K562 (cell line): ENCODE measurements around the gene RNF112. TPM values are rescaled to one million over a fixed set of nuclear protein-coding genes. Genes with fewer than 3 reads are reported as not detected.

Experiments used
- ATAC-seq: fragments of 200-7000 bp; cut with Tn5 transposase; 3 replicates; pipeline ENCODE4 v1.9.1; 2020; ENCODE audit warnings: moderate library complexity
- BruUV-seq: library from RNA; stranded (reverse); fragments of 400-500 nt; replicated peaks from 2 replicates; lab custom pipeline; 2021; lab: Mats Ljungman, UMichigan
- CTCF ChIA-PET: fragments of 300-600 bp; formaldehyde crosslinking; extraction: SDS; loops from one replicate; lab custom pipeline; 2021; ENCODE audit warnings: low intra/inter-chr PET ratio; lab: Yijun Ruan, JAX
- POLR2A ChIA-PET: fragments of 300-600, 350-650 bp; sonication (Branson Sonifier 250); formaldehyde crosslinking; extraction: SDS; loops from one replicate; lab custom pipeline; 2021; ENCODE audit warnings: antibody characterized with exemption, inconsistent platforms; lab: Yijun Ruan, JAX
- DNase-seq, 4 experiments: peaks; one replicate each; pipeline versions ENCODE4 v3.0.0 to v3.0.0-alpha.2; 2011 to 2018; ENCODE audit warnings: low spot score in 3 of 4, mixed read lengths in 3 of 4; ENCODE audit errors: extremely low read depth in 1 of 4
- FAIRE-seq: peaks from 2 replicates; lab custom pipeline; 2011; peaks lifted over from hg19 to GRCh38; lab: Jason Lieb, UNC
- H2AFZ ChIP-seq: 2 replicates; pipeline ENCODE4 v1.6.0; 2011; ENCODE audit warnings: low read depth, low read length, control low read depth, inconsistent platforms
- H3K27ac ChIP-seq: fragments of 200-600 bp; 3 replicates; pipeline ENCODE4 v1.8.0; 2011; ENCODE audit warnings: low read depth, mild to moderate bottlenecking, control low read depth, inconsistent platforms, low read length, moderate library complexity, mixed read lengths; ENCODE audit errors: extremely low read depth
- H3K27me3 ChIP-seq, 2 experiments: fragments of 300-600 bp in 1 of 2; 2 replicates in 1 of 2; 3 replicates in 1 of 2; pipeline versions ENCODE4 v1.6.0 to v1.8.0; 2011; ENCODE audit warnings: inconsistent platforms in 2 of 2, low read length in 2 of 2, mild to moderate bottlenecking in 1 of 2, mixed read lengths in 1 of 2, moderate library complexity in 1 of 2; ENCODE audit not compliant: control insufficient read depth in 2 of 2, insufficient read depth in 2 of 2
- H3K36me3 ChIP-seq: fragments of 300-600 bp; 3 replicates; pipeline ENCODE4 v1.8.0; 2011; ENCODE audit warnings: mild to moderate bottlenecking, low read length, inconsistent platforms; ENCODE audit not compliant: control insufficient read depth, insufficient read depth
- H3K4me1 ChIP-seq, 2 experiments: fragments of 200-600 bp in 1 of 2; replicated peaks in 1 of 2; 2 replicates in 1 of 2; 3 replicates in 1 of 2; pipeline versions ENCODE4 v1.5.1 to v1.8.0; 2011; ENCODE audit warnings: inconsistent platforms in 2 of 2, low read length in 2 of 2, mild to moderate bottlenecking in 1 of 2, mixed read lengths in 1 of 2, moderate library complexity in 1 of 2; ENCODE audit not compliant: control insufficient read depth in 2 of 2, insufficient read depth in 2 of 2
- H3K4me2 ChIP-seq: 2 replicates; pipeline ENCODE4 v1.6.1; 2011; ENCODE audit warnings: low read length, control low read depth, inconsistent platforms, mixed read lengths; ENCODE audit not compliant: insufficient read depth
- H3K4me3 ChIP-seq: fragments of 200-600 bp; sonication (generic), shearing (Covaris generic); 2 replicates; pipeline ENCODE4 v1.5.1; 2016; ENCODE audit warnings: control low read depth, inconsistent platforms
- H3K79me2 ChIP-seq: fragments of 200-600 bp; 3 replicates; pipeline ENCODE4 v1.8.0; 2011; ENCODE audit warnings: low read length, inconsistent platforms; ENCODE audit not compliant: control insufficient read depth, insufficient read depth
- H3K9ac ChIP-seq, 2 experiments: 2 replicates each; pipeline versions ENCODE4 v1.6.0 to v1.6.1; 2011; ENCODE audit warnings: low read depth in 2 of 2, low read length in 2 of 2, control low read depth in 1 of 2, inconsistent platforms in 1 of 2, mild to moderate bottlenecking in 1 of 2, mixed read lengths in 1 of 2; ENCODE audit not compliant: insufficient read depth in 1 of 2
- H3K9me1 ChIP-seq: one replicate; pipeline ENCODE4 v1.6.0; 2011; ENCODE audit warnings: inconsistent platforms, mild to moderate bottlenecking, low read length, moderate library complexity; ENCODE audit not compliant: control insufficient read depth, insufficient read depth
- H3K9me3 ChIP-seq: replicated peaks from 2 replicates; pipeline ENCODE4 v1.5.1; 2011; ENCODE audit warnings: low read depth, low read length, inconsistent platforms; ENCODE audit not compliant: control insufficient read depth, insufficient read depth
- H4K20me1 ChIP-seq: replicated peaks from 2 replicates; pipeline ENCODE4 v1.6.1; 2011; ENCODE audit warnings: low read length, inconsistent platforms, mixed read lengths; ENCODE audit not compliant: control insufficient read depth, insufficient read depth
- CREM ChIP-seq: IDR thresholded peaks from 2 replicates; pipeline ENCODE4 v1.6.1; 2014; ENCODE audit warnings: antibody characterized with exemption, low read depth
- HDGF ChIP-seq: fragments of 450-650 bp; IDR thresholded peaks from 2 replicates; pipeline ENCODE4 v1.6.1; 2016
- KLF13 ChIP-seq: fragments of 450-650 bp; IDR thresholded peaks from 2 replicates; pipeline ENCODE4 v1.6.1; 2016; ENCODE audit warnings: missing genetic modification characterization, low read depth, mild to moderate bottlenecking, missing compliant biosample characterization, moderate library complexity, borderline replicate concordance
- LEF1 ChIP-seq: fragments of 450-650 bp; IDR thresholded peaks from 2 replicates; pipeline ENCODE4 v1.6.1; 2016; ENCODE audit warnings: mild to moderate bottlenecking
- TSC22D4 ChIP-seq: fragments of 450-650 bp; IDR thresholded peaks from 2 replicates; pipeline ENCODE4 v1.6.1; 2016; ENCODE audit warnings: missing genetic modification characterization, missing biosample characterization, control low read depth
- ZNF311 ChIP-seq: fragments of 250-450 bp; sonication (Bioruptor Pico); IDR thresholded peaks from 2 replicates; pipeline ENCODE4 v1.4.0; 2020; ENCODE audit warnings: mild to moderate bottlenecking, moderate library complexity
- ZNF766 ChIP-seq: fragments of 200-800 bp; sonication (Bioruptor generic); conservative IDR thresholded peaks from 2 replicates; pipeline ENCODE4 v1.6.1; 2016; ENCODE audit warnings: missing genetic modification characterization, missing compliant biosample characterization
- WGBS: fragments of 100-300 bp; shearing (Covaris generic); methylation state at CpG from one replicate; pipeline ENCODE4 v1.1.6; 2016; ENCODE audit warnings: low coverage, mixed read lengths; ENCODE audit not compliant: insufficient coverage; ENCODE audit errors: missing lambda C conversion rate; 5-methylcytosine and 5-hydroxymethylcytosine counted together
- in situ Hi-C: fragments of 300-500 bp; cut with MboI; formaldehyde crosslinking; loops from 4 replicates; pipeline ENCODE4 v1.15.0; 2018; ENCODE audit warnings: inconsistent platforms, mixed read lengths
- intact Hi-C: fragments of 100-400 bp; cut with micrococcal nuclease; formaldehyde crosslinking; loops from 2 replicates; pipeline ENCODE4 v1.14.2; 2022
- polyA plus RNA-seq, 8 experiments: library from polyadenylated mRNA; depleted of rRNA in 4 of 8; stranded (reverse) in 5 of 8; unstranded in 3 of 8; fragments of >200 nt; fragmentation: Nextera tagmentation in 2 of 8; fragmentation: Illumina TruSeq in 1 of 8; extraction: Ambion mirVana in 2 of 8; extraction: Trizol in 1 of 8; gene quantifications; 2 replicates each; pipeline versions ENCODE4 v1.2.1 to v1.2.3, GENCODE V29; 2011 to 2014; ENCODE audit warnings: inconsistent platforms in 1 of 8, missing spikeins in 1 of 8
- total RNA-seq, 7 experiments: library from RNA; depleted of rRNA in 6 of 7; stranded (reverse); fragments of >200 nt in 6 of 7; fragmentation: Illumina TruSeq in 2 of 7; extraction: Trizol in 2 of 7; gene quantifications; 2 replicates each; pipeline versions ENCODE4 v1.2.1 to v1.2.3, GENCODE V29; 2011 to 2021; ENCODE audit warnings: low replicate concordance in 1 of 7
- TF ChIP-seq, protein P1 (sequence below): fragments of 250-450 bp; sonication (Bioruptor Pico); IDR thresholded peaks from 2 replicates; pipeline ENCODE4 v1.8.0; 2022; ENCODE audit warnings: moderate library complexity, mild to moderate bottlenecking, inconsistent platforms

RNF112 gene
- total and polyA plus RNA-seq, 9 of the 15 experiments (the other 6 are each of a cell fraction or from before 2014, with no cell fraction given): 0.05 TPM; not detected in 8

DNA sequence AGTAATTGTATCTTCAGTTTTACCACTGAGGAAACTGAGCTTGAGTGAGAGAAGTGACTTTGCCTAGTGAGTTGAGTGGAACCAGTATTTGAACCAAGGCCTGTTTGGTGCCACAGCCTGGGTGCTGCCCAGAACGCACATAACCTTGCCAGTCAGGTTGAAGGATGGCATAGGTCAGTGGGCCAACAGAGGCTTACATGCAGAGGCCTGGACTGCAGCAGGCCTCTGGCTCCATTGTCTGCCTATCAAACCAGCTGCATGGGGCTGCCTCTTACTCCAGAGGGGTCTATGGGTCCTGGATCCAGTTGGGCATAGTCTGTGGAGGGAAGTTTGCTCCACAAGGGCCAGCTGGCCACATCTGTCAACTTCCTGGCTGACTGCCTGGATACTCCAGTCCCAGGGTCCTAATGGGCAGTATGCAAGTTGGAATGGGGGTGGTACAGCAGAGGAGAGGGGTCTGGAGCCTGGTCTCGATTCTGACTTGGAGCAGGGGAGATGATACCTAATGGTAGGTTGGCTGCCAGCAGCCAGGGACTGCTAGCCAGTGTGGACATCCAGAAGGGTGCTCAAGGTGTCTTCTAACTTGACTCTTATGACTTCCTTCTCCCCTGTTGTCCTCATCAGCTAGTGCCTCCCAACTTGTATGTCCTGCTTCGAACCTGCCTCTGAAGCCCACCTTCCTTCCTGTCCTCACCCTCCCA is 11.1 kb upstream of the RNF112 start:
- BruUV-seq: no TSS peak
- TF ChIP-seq CREM: no peak
- TF ChIP-seq LEF1: no peak
- TF ChIP-seq HDGF: no peak
- no peak for TF ChIP-seq KLF13
- TF ChIP-seq, protein P1, sequence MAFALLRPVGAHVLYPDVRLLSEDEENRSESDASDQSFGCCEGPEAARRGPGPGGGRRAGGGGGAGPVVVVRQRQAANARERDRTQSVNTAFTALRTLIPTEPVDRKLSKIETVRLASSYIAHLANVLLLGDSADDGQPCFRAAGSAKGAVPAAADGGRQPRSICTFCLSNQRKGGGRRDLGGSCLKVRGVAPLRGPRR (CRISPR knock-in tag): no peak
- TF ChIP-seq ZNF311: no peak
- TF ChIP-seq ZNF766 (CRISPR knock-in tag): no peak
- no peak for TF ChIP-seq TSC22D4
- intact Hi-C loops: no loop called here
- no peak for DNase-seq
- no peaks in the 10 kb centered on the region for H3K9me1 ChIP-seq
- POLR2A ChIA-PET: no interaction called here
- no peak for ATAC-seq
- FAIRE-seq: no peak
- no peak overlapping the region for H3K4me3 ChIP-seq
- in situ Hi-C loops: no loop called here
- no peaks in the 10 kb centered on the region for H4K20me1 ChIP-seq
- no peak overlapping the region for H3K4me2 ChIP-seq
- no peak overlapping the region for H3K27ac ChIP-seq
- no peaks in the 10 kb centered on the region for H3K9me3 ChIP-seq
- H3K27me3 ChIP-seq: peaks cover 0 to 15% of the 10 kb centered on the region in 2 experiments; a peak in 1 of 5 replicates
- CTCF ChIA-PET: no interaction called here
- no peaks in the 10 kb centered on the region for H3K4me1 ChIP-seq
- 17% methylated on average over 2 of the region's 3 CpGs for WGBS
- H2AFZ ChIP-seq: no peak overlapping the region
- no peaks in the 10 kb centered on the region for H3K36me3 ChIP-seq
- no peaks in the 10 kb centered on the region for H3K79me2 ChIP-seq
- no peak overlapping the region for H3K9ac ChIP-seq
